RWPE2 (cell line): Measurements from ENCODE around the gene FAM9A.

Experiments used
- ATAC-seq: fragments of 200-7000 bp; cut with Tn5 transposase; 3 replicates; pipeline ENCODE4 v1.9.1; 2021; ENCODE audit warnings: low read depth
- DNase-seq: peaks from one replicate; pipeline ENCODE4 v3.0.0-alpha.2; 2020; ENCODE audit warnings: low spot score
- H3K27ac ChIP-seq: fragments of 450-650 bp; 2 replicates; pipeline ENCODE4 v1.5.1; 2017; ENCODE audit warnings: mild to moderate bottlenecking; ENCODE audit not compliant: poor library complexity, severe bottlenecking
- H3K27me3 ChIP-seq: fragments of 250-450 bp; sonication (Bioruptor Pico); 2 replicates; pipeline ENCODE4 v1.5.1; 2021; ENCODE audit warnings: mild to moderate bottlenecking, moderate library complexity; ENCODE audit not compliant: insufficient read depth, poor library complexity, severe bottlenecking
- H3K36me3 ChIP-seq: fragments of 250-450 bp; sonication (Bioruptor Pico); 2 replicates; pipeline ENCODE4 v1.5.1; 2020; ENCODE audit warnings: low read depth, mild to moderate bottlenecking, moderate library complexity
- H3K4me1 ChIP-seq: fragments of 250-450 bp; sonication (Bioruptor Pico); 2 replicates; pipeline ENCODE4 v1.5.1; 2021; ENCODE audit warnings: mild to moderate bottlenecking, moderate library complexity; ENCODE audit not compliant: insufficient read depth, poor library complexity, severe bottlenecking
- H3K4me3 ChIP-seq: fragments of 250-450 bp; sonication (Bioruptor Pico); 2 replicates; pipeline ENCODE4 v1.5.1; 2021; ENCODE audit warnings: mild to moderate bottlenecking, moderate library complexity; ENCODE audit not compliant: severe bottlenecking
- H3K9me3 ChIP-seq: fragments of 250-450 bp; sonication (Bioruptor Pico); 2 replicates; pipeline ENCODE4 v1.5.1; 2021; ENCODE audit warnings: mild to moderate bottlenecking, moderate library complexity; ENCODE audit not compliant: severe bottlenecking
- TF ChIP-seq, protein P1 (sequence below): fragments of 450-650 bp; IDR thresholded peaks from one replicate; pipeline ENCODE4 v1.5.1; 2017; ENCODE audit warnings: mild to moderate bottlenecking, moderate library complexity; ENCODE audit not compliant: poor library complexity, severe bottlenecking

Gene FAM9A

GRCh38 chrX:8844157-8844556 lies 43.0 kb upstream of the FAM9A start:
- DNase-seq (no peak), ATAC-seq (no peak)
- peaks cover 16% of the 10 kb centered on the region for H3K4me1 ChIP-seq
- H3K36me3 ChIP-seq, result no peaks in the 10 kb centered on the region
- H3K4me3 ChIP-seq, result no peak overlapping the region
- TF ChIP-seq, protein P1, sequence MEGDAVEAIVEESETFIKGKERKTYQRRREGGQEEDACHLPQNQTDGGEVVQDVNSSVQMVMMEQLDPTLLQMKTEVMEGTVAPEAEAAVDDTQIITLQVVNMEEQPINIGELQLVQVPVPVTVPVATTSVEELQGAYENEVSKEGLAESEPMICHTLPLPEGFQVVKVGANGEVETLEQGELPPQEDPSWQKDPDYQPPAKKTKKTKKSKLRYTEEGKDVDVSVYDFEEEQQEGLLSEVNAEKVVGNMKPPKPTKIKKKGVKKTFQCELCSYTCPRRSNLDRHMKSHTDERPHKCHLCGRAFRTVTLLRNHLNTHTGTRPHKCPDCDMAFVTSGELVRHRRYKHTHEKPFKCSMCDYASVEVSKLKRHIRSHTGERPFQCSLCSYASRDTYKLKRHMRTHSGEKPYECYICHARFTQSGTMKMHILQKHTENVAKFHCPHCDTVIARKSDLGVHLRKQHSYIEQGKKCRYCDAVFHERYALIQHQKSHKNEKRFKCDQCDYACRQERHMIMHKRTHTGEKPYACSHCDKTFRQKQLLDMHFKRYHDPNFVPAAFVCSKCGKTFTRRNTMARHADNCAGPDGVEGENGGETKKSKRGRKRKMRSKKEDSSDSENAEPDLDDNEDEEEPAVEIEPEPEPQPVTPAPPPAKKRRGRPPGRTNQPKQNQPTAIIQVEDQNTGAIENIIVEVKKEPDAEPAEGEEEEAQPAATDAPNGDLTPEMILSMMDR, result no peak
- no peak overlapping the region for H3K27ac ChIP-seq
- H3K27me3 ChIP-seq, result no peaks in the 10 kb centered on the region
- no peaks in the 10 kb centered on the region for H3K9me3 ChIP-seq

- no peak for DNase-seq
- no peaks in the 10 kb centered on the region for H3K27me3 ChIP-seq
Measured at GRCh38 chrX:8841911-8842310, 40.7 kb upstream of the FAM9A start.

GRCh38 chrX:8834392-8834791 lies 33.2 kb upstream of the FAM9A start:
- no peak overlapping the region for H3K27ac ChIP-seq
- H3K27me3 ChIP-seq, result no peaks in the 10 kb centered on the region
- no peaks in the 10 kb centered on the region for H3K36me3 ChIP-seq
- H3K4me3 ChIP-seq, result no peak overlapping the region
- DNase-seq, result no peak
- no peaks in the 10 kb centered on the region for H3K4me1 ChIP-seq
- TF ChIP-seq, protein P1, result no peak
- no peak for ATAC-seq
- H3K9me3 ChIP-seq, result no peaks in the 10 kb centered on the region

More at GRCh38 chrX:8841911-8842310, 40.7 kb upstream of the FAM9A start:
- Histone ChIP-seq H3K4me1 (no peaks in the 10 kb centered on the region), H3K27ac (no peak overlapping the region), H3K9me3 (no peaks in the 10 kb centered on the region), H3K4me3 (no peak overlapping the region), H3K36me3 (no peaks in the 10 kb centered on the region)
- TF ChIP-seq, protein P1, result no peak
- ATAC-seq, result no peak

DNA sequence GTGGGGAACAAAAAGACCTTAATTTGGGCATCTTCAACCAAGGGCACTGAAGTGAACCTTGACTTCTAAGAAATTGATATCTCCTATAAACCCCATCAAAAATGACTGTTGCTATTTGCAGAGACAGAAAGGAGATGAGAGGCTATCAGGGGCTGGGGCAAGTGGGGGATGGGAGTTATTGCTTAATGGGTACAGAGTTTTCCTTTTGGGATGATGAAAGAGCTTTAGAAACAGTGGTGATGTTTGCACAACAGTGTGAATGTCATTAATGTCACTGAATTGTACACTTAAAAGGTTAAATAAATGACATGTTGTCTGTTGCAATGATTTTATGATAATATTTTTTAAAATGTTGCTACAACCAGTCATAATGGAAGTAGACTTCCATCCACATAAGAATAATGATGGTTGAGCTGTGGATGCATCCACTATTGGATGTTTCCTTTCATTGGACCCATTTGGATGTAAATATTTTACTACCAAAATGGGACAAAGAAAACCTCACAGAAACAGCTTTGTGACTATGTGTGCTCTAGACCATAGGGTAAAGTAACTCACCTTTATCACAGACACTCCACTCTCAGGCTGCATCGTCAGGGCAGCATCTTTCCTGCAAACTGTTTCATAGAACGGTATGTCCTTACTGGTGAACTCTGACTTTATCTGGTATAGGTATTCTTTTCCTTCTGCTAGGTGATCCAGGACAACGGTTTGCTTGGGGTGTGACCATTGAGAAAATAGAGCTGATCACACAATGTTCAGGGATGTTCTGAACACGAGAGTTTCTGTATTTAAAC lies 31.6 kb upstream of the FAM9A start:
- no peak overlapping the region for H3K4me3 ChIP-seq
- no peak overlapping the region for H3K27ac ChIP-seq
- no peaks in the 10 kb centered on the region for H3K27me3 ChIP-seq
- ATAC-seq (no peak), DNase-seq (no peak)
- TF ChIP-seq, protein P1, result no peak
- H3K9me3 ChIP-seq, result no peaks in the 10 kb centered on the region
- no peaks in the 10 kb centered on the region for H3K4me1 ChIP-seq
- no peaks in the 10 kb centered on the region for H3K36me3 ChIP-seq

- Histone ChIP-seq H3K4me1 (no peaks in the 10 kb centered on the region), H3K4me3 (no peak overlapping the region), H3K27me3 (no peaks in the 10 kb centered on the region), H3K36me3 (no peaks in the 10 kb centered on the region), H3K9me3 (no peaks in the 10 kb centered on the region), H3K27ac (no peak overlapping the region)
- DNase-seq, result no peak
- no peak for ATAC-seq
- TF ChIP-seq, protein P1, result no peak
Measured at GRCh38 chrX:8823698-8824097, 22.5 kb upstream of the FAM9A start.
